ENCODE measurements around the gene GRK5.

DNA sequence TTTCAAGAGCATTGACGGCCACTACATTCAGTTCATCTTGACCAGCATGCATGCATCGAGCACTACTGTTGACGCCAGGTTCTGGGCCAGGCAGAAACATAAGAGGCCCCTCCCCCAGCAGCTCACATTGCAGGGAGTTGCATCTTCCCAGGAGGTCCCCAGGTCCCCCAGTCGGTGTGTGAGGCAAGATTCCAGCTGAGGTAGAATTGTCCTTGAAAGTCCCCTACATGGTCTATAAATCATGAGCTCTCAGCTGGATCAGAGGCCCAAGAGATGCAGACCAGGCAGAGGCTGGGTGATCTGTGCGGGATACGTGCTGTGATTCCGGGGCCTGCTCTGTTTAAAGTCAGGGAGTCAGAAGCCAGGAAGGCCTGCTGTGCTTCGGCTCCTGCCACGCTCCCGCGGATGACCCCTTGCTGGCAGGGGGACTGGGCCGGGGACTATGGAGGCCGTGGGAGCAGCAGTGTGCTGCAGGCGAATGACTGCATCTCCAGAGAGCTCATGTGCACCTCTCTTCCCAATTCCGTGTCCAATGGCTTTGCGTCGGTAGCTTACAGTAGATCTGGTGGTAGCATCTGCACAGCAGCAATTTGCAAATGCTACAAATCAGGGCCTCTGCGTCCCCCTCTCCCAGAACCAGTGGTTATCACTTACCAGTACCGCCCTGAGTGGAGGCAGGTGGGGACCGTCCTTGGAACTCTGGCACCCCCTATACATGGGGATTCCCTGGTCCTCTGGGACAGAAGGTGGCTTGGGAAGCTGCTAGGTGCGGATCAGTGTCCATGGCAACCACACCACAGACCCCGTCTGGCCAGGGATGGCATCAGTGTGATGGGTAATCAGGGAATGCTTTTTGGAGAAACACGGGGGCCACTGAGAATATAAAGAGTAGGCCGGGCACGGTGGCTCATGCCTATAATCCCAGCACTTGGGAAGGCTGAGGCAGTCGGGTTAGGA is 241.5 kb downstream of the GRK5 start:
- TF ChIP-seq EZH2phosphoT487 (IDR thresholded peaks at IDR 0.05; ENCODE audit: insufficient read depth, low read depth): no peak
- TF ChIP-seq EZH2 (IDR thresholded peaks at IDR 0.05; ENCODE audit: insufficient read depth, poor library complexity, severe bottlenecking): no peak
